ENCODE results near the gene DNMT3L.
"Not testable (repeated sequence)": the region's sequence is repeated elsewhere in the genome, so short reads cannot be mapped to it uniquely, and the experiment has no call there.

DNMT3L gene

DNA sequence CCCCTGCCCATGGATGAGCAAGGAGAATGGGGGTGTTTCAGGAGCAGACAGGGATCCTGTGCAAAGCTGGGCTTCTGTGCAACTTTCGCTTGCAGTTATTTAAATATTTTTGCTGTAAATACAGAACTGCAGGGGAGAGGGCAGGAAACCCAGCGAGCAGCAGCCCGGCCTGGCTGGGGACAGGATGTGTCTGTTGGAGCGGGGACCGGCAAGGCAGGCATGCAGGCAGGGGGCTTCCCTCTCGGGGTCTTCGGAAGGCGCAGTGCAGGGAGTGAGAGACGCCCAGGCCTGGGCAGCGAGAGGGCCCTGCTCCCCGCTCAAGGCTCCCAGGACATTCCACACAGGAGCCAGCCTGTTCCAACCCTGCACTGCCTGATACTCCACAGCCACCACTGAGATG, 22.3 kb upstream of the DNMT3L start:
- Histone ChIP-seq H3K9ac (ENCODE audit: low read depth, low read length) (no peak overlapping the region), H3K27me3 (ENCODE audit: control insufficient read depth, insufficient read depth, low read length) (peaks cover 5% of the 10 kb centered on the region), H3K4me3 (ENCODE audit: low read depth, low read length) (no peak overlapping the region), H3K4me1 (ENCODE audit: control insufficient read depth, insufficient read depth, low read length) (peaks cover 2% of the 10 kb centered on the region), H3K9me3 (ENCODE audit: control insufficient read depth, insufficient read depth, low read length) (no peaks in the 10 kb centered on the region), H3K36me3 (ENCODE audit: control insufficient read depth, insufficient read depth, low read length) (no peaks in the 10 kb centered on the region)

DNA sequence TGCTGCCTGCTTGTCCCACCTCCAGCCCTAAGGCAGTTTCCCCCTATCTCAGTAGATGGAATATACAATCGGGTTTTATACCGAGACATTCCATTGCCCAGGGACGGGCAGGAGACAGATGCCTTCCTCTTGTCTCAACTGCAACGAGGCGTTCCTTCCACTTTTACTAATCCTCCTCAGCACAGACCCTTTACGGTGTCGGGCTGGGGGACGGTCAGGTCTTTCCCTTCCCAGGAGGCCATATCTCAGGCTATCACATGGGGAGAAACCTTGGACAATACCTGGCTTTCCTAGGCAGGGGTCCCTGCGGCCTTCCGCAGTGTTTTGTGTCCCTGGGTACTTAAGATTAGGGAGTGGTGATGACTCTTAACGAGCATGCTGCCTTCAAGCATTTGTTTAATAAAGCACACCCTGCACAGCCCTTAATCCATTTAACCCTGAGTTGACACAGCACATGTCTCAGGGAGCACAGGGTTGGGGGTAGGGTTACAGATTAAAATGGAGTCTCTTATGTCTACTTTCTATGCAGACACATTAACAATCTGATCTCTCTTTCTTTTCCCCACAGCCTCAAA, 21.6 kb upstream of the DNMT3L start:
- H3K9me3 ChIP-seq (ENCODE audit: control insufficient read depth, insufficient read depth, low read length); H3K9ac ChIP-seq (ENCODE audit: low read depth, low read length); H3K4me1 ChIP-seq (ENCODE audit: control insufficient read depth, insufficient read depth, low read length); H3K36me3 ChIP-seq (ENCODE audit: control insufficient read depth, insufficient read depth, low read length); H3K27me3 ChIP-seq (ENCODE audit: control insufficient read depth, insufficient read depth, low read length); H3K4me3 ChIP-seq (ENCODE audit: low read depth, low read length): not testable (repeated sequence)

DNA sequence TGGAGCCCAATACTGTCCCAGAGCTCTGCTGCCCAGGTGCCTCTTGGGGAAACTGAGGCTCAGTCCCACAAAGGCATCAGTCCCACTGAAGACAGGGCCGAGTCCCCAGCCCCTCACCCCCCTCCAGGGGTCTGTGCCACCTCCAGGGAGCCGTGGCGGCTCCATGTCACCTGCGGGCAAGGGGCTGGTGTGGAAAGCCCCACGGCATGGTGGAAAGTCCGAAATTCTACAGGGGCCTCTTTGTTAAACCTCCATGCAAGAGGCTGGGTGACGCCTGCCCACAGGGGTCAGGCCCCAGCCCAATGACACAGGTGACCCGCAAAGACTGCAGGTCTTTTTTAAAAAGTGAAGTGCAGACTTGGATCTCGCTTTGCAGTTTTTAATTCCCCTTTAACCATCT, 20.7 kb upstream of the DNMT3L start:
- H3K9ac ChIP-seq (ENCODE audit: low read depth, low read length): no peak overlapping the region
- peaks cover 2% of the 10 kb centered on the region for H3K4me1 ChIP-seq (ENCODE audit: control insufficient read depth, insufficient read depth, low read length)
- H3K36me3 ChIP-seq (ENCODE audit: control insufficient read depth, insufficient read depth, low read length): no peaks in the 10 kb centered on the region
- peaks cover 5% of the 10 kb centered on the region for H3K27me3 ChIP-seq (ENCODE audit: control insufficient read depth, insufficient read depth, low read length)
- H3K9me3 ChIP-seq (ENCODE audit: control insufficient read depth, insufficient read depth, low read length): no peaks in the 10 kb centered on the region
- no peak overlapping the region for H3K4me3 ChIP-seq (ENCODE audit: low read depth, low read length)

DNA sequence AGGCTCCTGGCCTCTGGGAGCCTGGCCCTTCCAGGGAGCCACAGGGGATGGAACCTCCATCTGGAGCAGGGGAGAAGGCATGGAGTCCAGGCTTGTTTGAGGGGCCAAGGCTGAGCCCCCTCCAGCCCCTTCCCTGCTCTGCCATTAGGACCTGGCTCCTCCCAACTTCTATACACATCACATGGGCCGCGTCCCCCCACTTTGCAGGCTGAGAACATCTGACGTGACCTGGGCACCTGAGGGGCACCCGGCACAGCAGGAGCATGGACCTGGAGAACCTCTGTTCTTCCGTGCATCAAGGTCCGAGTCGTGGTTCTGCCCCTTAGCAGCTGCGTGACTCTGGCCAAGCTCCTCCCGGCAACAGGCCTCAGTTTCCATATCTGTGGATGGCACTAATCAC, 20.1 kb upstream of the DNMT3L start:
- peaks cover 5% of the 10 kb centered on the region for H3K27me3 ChIP-seq (ENCODE audit: control insufficient read depth, insufficient read depth, low read length)
- H3K4me3 ChIP-seq (ENCODE audit: low read depth, low read length): no peak overlapping the region
- H3K9ac ChIP-seq (ENCODE audit: low read depth, low read length): no peak overlapping the region
- no peaks in the 10 kb centered on the region for H3K36me3 ChIP-seq (ENCODE audit: control insufficient read depth, insufficient read depth, low read length)
- H3K4me1 ChIP-seq (ENCODE audit: control insufficient read depth, insufficient read depth, low read length): peaks cover 2% of the 10 kb centered on the region
- no peaks in the 10 kb centered on the region for H3K9me3 ChIP-seq (ENCODE audit: control insufficient read depth, insufficient read depth, low read length)

DNA sequence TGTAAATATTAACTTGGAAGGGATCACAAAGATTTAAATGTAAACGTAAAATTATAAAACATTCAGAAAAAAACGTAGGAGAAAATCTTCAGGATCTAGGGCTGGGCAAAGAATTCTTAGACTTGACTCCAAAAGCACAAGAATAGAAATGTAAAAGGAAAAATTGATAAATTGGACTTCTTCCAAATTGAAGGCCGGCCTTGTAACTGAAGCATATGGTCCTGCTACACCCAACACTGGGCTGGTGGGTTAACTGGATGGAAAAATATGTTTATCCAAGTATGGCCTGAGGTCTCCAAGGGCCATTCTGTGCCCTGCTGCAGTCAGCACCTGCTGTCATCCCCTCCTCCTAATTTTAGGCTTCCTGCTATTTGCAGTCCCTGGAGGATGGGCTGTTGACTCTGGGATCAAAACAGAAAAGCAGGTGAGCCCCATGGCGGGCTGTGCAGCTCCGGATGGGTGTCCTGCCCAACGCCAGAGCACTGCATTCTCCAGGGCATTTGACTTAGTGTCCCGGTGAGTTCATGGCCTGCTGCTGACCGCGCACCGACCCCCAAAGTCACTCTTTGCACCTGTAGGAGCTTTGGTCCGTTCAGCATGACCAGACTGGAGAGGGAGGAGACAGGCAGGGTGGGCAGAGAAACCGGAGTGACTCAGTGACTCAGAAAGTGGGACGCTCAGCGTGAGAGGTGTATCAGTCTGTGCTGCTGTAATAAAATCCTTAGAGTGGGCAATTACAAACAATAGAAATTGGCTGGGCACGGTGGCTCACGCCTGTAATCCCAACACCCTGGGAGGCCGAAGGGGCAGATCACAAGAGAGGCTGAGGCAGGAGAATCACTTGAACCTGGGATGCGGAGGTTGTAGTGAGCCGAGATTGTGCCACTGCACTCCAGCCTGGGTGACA, 17.9 kb upstream of the DNMT3L start:
- Histone ChIP-seq H3K27me3 (ENCODE audit: control insufficient read depth, insufficient read depth, low read length) (peaks cover 1% of the 10 kb centered on the region), H3K36me3 (ENCODE audit: control insufficient read depth, insufficient read depth, low read length) (no peaks in the 10 kb centered on the region), H3K9ac (ENCODE audit: low read depth, low read length) (no peak overlapping the region), H3K4me3 (ENCODE audit: low read depth, low read length) (no peak overlapping the region), H3K4me1 (ENCODE audit: control insufficient read depth, insufficient read depth, low read length) (no peaks in the 10 kb centered on the region), H3K9me3 (ENCODE audit: control insufficient read depth, insufficient read depth, low read length) (no peaks in the 10 kb centered on the region)

DNA sequence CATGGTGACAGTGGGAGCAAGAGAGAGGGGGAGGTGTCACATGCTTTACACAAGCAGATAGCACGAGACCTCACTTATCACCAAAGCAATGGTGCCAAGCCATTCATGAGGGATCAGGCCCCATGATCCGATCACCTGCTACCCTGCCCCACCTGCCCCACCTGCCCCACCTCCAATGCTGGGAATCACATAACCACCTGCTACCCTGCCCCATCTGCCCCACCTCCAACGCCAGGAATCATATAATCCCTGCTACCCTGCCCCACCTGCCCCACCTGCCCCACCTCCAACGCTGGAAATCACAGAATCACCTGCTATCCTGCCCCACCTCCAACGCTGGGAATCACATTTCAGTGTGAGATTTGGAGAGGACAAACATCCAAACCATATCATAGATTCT, 13.3 kb upstream of the DNMT3L start:
- H3K4me3 ChIP-seq (ENCODE audit: low read depth, low read length): no peak overlapping the region
- no peaks in the 10 kb centered on the region for H3K36me3 ChIP-seq (ENCODE audit: control insufficient read depth, insufficient read depth, low read length)
- H3K27me3 ChIP-seq (ENCODE audit: control insufficient read depth, insufficient read depth, low read length): peaks cover 2% of the 10 kb centered on the region
- no peaks in the 10 kb centered on the region for H3K4me1 ChIP-seq (ENCODE audit: control insufficient read depth, insufficient read depth, low read length)
- no peak overlapping the region for H3K9ac ChIP-seq (ENCODE audit: low read depth, low read length)
- no peaks in the 10 kb centered on the region for H3K9me3 ChIP-seq (ENCODE audit: control insufficient read depth, insufficient read depth, low read length)

DNA sequence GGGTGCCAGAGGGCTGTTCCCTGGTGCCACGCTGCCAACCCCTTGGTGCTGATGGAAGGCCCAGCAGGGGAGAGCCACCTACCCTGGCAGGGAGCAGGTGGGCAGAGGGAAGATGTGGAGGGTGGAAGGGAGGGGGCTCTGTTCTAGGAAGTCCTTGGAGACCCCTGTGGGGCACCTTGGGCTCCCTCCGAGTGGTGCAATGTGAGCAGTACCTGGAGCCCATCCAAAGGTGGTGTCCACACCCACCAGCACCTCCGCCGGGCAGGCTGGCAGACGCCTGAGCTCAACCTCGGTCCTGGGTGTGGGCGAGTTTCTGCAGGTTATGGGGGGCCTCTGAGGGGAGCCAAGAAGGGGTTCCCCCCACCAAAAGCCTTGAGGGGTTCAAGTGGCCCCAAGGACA, 11.3 kb upstream of the DNMT3L start:
- Histone ChIP-seq H3K27me3 (ENCODE audit: control insufficient read depth, insufficient read depth, low read length) (peaks cover 2% of the 10 kb centered on the region), H3K4me1 (ENCODE audit: control insufficient read depth, insufficient read depth, low read length) (no peaks in the 10 kb centered on the region), H3K9ac (ENCODE audit: low read depth, low read length) (no peak overlapping the region), H3K9me3 (ENCODE audit: control insufficient read depth, insufficient read depth, low read length) (no peaks in the 10 kb centered on the region), H3K4me3 (ENCODE audit: low read depth, low read length) (no peak overlapping the region), H3K36me3 (ENCODE audit: control insufficient read depth, insufficient read depth, low read length) (no peaks in the 10 kb centered on the region)

DNA sequence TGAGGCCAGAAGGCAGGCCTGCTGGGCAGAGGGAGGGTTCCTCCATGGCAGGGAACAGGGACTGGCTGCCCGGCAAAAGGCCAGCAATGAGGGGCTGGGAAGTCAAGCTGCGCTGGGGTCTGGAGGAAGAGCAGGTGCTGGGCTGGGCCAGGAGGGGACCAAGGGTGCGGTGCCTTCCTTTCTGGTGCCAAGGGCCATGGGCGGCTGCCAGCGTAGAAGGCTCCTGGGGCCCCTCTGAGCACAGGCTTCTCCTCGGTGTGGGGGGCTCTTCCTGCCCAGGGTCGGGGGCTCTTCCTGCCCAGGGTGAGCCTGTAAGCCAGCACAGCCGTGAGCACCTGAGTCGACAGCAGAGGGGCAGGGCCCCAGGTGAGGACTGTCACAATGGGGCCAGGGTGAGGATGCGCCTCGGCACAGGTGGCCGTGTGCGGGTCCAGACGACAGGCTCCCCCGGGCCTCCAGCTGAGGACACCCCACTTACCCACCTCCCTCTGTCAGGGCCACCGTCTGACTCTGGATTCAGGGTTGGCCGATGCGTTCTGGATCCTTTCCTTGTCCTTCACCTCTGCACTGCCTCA, 10.7 kb upstream of the DNMT3L start:
- Histone ChIP-seq H3K36me3 (ENCODE audit: control insufficient read depth, insufficient read depth, low read length) (no peaks in the 10 kb centered on the region), H3K27me3 (ENCODE audit: control insufficient read depth, insufficient read depth, low read length) (peaks cover 2% of the 10 kb centered on the region), H3K4me1 (ENCODE audit: control insufficient read depth, insufficient read depth, low read length) (peaks cover under 1% of the 10 kb centered on the region), H3K9me3 (ENCODE audit: control insufficient read depth, insufficient read depth, low read length) (no peaks in the 10 kb centered on the region), H3K4me3 (ENCODE audit: low read depth, low read length) (no peak overlapping the region), H3K9ac (ENCODE audit: low read depth, low read length) (no peak overlapping the region)

DNA sequence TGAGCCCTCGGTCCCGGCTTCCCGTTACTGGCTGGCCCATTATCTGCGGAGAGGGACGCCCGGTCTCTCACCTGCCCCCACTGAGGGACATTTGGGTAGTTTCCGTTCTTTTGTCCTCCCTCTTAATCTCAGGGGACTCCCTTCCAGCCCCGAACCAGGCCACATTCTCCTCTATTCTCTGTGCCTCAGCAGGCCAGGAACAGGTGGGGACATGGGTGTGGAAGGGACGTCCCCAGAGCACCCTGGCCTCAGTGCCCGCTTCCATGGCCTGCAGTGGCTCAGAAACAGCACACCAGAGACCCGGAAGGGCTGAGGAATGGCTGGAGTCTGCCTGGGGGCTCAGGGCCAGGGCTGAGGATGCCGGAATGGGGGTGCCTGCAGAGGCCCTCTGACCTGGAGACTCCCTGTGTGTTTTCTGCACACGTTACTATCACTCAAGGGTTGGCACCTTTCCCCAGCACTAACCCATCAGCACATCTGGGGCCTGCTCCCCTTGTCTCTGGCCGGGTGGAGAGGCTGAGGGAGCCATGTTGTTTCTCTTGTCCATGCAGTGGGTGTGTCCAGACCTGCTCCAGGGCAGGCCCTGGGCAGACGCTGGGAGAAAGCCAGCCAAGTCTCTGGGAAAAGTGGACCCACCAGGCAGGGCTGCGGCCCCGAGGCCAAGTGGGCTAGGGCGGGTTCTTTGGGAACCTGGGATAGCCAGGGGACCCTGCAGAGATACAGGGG, 10.0 kb upstream of the DNMT3L start:
- peaks cover 2% of the 10 kb centered on the region for H3K27me3 ChIP-seq (ENCODE audit: control insufficient read depth, insufficient read depth, low read length)
- no peaks in the 10 kb centered on the region for H3K9me3 ChIP-seq (ENCODE audit: control insufficient read depth, insufficient read depth, low read length)
- H3K36me3 ChIP-seq (ENCODE audit: control insufficient read depth, insufficient read depth, low read length): no peaks in the 10 kb centered on the region
- no peak overlapping the region for H3K9ac ChIP-seq (ENCODE audit: low read depth, low read length)
- H3K4me1 ChIP-seq (ENCODE audit: control insufficient read depth, insufficient read depth, low read length): peaks cover 2% of the 10 kb centered on the region
- H3K4me3 ChIP-seq (ENCODE audit: low read depth, low read length): no peak overlapping the region

DNA sequence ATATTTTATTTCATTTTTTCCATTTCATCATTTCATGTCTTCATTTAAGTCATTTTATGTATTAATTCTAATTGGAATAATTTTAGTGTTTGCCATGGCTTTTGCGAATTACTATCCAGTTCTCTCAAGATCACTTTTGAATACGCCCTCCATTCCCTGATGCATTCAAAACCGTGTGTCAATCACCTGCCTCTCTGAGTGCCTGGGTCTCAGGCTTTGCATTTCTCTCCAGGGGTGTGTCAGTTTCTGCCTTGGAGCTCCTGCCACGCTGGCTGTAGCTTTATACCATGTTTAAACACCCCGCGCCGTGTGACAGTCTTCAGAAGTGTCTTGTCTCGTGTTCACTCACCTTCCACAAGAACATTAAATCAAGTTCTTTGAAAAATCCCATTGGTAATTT, 7.4 kb upstream of the DNMT3L start:
- no peak overlapping the region for H3K4me3 ChIP-seq (ENCODE audit: low read depth, low read length)
- H3K4me1 ChIP-seq (ENCODE audit: control insufficient read depth, insufficient read depth, low read length): peaks cover 2% of the 10 kb centered on the region
- H3K9me3 ChIP-seq (ENCODE audit: control insufficient read depth, insufficient read depth, low read length): no peaks in the 10 kb centered on the region
- H3K9ac ChIP-seq (ENCODE audit: low read depth, low read length): no peak overlapping the region
- H3K36me3 ChIP-seq (ENCODE audit: control insufficient read depth, insufficient read depth, low read length): no peaks in the 10 kb centered on the region
- no peaks in the 10 kb centered on the region for H3K27me3 ChIP-seq (ENCODE audit: control insufficient read depth, insufficient read depth, low read length)

DNA sequence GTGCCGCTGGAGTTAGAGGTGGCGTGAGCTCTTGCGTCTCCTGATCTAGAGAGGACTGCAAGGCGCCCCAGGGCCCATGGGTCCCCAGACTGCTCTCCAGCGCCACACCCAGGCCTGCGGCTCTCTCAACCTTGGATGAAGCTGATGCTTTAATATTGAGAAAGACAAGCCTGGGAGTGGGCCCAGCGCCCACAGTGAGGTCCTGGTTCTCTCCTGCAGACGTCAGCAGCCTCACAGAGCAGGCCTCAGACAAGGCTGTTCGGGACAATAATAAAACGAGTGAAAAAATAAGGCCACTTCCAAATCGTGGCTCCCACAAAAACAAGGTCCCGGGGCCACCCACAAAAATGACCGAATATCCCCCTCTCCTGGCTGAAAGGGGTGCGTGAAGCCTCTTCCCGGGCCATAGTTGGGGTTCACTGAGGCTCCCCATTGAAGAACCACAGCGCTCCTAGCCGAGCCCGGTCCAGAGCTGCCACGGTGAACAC, 6.0 kb upstream of the DNMT3L start:
- H3K4me3 ChIP-seq (ENCODE audit: low read depth, low read length): no peak overlapping the region

More for the DNA sequence above, 6.0 kb upstream of the DNMT3L start:
- Histone ChIP-seq H3K9me3 (ENCODE audit: control insufficient read depth, insufficient read depth, low read length) (no peaks in the 10 kb centered on the region), H3K4me1 (ENCODE audit: control insufficient read depth, insufficient read depth, low read length) (peaks cover 5% of the 10 kb centered on the region), H3K9ac (ENCODE audit: low read depth, low read length) (no peak overlapping the region), H3K36me3 (ENCODE audit: control insufficient read depth, insufficient read depth, low read length) (no peaks in the 10 kb centered on the region), H3K27me3 (ENCODE audit: control insufficient read depth, insufficient read depth, low read length) (no peaks in the 10 kb centered on the region)
